ENCODE measurements around the gene HDAC1.
"Not testable (repeated sequence)": the region's sequence is repeated elsewhere in the genome, so short reads cannot be mapped to it uniquely, and the experiment has no call there.

Gene HDAC1

DNA sequence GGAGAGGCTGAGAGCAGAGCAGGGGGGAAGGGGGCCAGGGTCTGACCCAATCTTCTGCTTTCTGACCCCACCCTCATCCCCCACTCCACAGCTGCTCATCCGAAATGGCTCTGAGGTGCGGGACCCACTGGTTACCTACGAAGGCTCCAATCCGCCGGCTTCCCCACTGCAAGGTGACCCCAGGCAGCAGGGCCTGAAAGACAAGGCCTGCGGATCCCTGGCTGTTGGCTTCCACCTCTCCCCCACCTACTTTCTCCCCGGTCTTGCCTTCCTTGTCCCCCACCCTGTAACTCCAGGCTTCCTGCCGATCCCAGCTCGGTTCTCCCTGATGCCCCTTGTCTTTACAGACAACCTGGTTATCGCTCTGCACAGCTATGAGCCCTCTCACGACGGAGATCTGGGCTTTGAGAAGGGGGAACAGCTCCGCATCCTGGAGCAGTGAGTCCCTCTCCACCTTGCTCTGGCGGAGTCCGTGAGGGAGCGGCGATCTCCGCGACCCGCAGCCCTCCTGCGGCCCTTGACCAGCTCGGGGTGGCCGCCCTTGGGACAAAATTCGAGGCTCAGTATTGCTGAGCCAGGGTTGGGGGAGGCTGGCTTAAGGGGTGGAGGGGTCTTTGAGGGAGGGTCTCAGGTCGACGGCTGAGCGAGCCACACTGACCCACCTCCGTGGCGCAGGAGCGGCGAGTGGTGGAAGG lies 17.1 kb upstream of the HDAC1 start:
- DNase-seq (ENCODE audit: low spot score) = no peak

DNA sequence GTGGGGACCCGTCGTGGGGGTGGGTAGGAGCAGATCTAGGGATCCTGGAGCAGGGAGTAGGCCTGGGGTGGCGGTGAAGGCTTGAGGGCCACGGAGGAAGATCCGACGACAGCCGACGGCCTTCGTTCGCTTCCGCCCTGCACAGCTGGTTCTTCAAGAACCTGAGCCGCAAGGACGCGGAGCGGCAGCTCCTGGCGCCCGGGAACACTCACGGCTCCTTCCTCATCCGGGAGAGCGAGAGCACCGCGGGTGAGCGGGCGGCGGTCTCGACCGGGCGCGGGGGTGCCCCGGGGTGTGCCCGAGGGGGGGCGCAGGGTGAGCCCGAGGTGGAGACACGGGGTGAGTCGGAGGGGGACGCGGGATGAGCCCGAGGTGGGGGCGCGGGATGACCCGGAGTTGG lies 16.5 kb upstream of the HDAC1 start:
- DNase-seq (ENCODE audit: low spot score) = no peak

GRCh38 chr1:32276032-32276782 lies 15.7 kb upstream of the HDAC1 start:
- no peak for DNase-seq (ENCODE audit: low spot score)

DNA sequence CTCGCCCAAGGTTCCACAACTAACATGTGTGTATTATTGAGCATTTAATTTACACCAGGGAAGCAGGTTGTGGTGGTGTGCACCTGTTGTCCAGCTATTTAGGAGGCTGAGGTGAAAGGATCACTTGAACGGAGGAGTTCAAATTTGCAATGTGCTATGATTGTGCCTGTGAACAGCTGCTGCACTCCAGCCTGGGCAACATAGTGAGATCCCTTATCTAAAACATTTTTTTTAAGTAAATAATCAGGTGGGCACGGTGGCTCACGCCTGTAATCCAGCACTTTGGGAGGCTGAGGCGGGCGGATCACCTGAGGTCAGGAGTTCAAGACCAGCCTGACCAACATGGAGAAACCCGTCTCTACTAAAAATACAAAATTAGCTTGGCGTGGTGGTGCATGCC lies 7.1 kb upstream of the HDAC1 start:
- DNase-seq (ENCODE audit: low spot score) = not testable (repeated sequence)

- no peak for DNase-seq (ENCODE audit: low spot score)
Observed at GRCh38 chr1:32285658-32286057, 6.2 kb upstream of the HDAC1 start.

- DNase-seq (ENCODE audit: low spot score) = no peak
Observed at GRCh38 chr1:32286763-32287162, 5.1 kb upstream of the HDAC1 start.

DNA sequence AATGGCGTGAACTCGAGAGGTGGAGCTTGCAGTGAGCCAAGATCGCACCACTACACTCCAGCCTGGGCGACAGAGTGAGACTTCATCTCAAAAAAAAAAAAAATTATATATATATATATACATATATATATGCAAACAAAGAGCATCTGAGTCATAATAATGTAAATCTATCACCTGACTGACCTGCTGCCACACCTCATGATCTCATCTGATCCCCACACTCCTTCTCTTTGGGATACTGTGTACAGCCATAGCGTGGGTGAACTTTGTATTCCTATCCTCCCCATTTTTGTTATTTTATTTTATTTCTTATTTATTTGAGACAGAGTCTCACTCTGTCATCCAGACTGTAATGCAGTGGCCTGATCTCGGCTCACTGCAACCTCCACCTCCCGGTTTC lies 2.6 kb upstream of the HDAC1 start:
- DNase-seq (ENCODE audit: low spot score) = no peak

GRCh38 chr1:32291145-32291707 lies 657 bp upstream of the HDAC1 start:
- no peak for DNase-seq (ENCODE audit: low spot score)

DNA sequence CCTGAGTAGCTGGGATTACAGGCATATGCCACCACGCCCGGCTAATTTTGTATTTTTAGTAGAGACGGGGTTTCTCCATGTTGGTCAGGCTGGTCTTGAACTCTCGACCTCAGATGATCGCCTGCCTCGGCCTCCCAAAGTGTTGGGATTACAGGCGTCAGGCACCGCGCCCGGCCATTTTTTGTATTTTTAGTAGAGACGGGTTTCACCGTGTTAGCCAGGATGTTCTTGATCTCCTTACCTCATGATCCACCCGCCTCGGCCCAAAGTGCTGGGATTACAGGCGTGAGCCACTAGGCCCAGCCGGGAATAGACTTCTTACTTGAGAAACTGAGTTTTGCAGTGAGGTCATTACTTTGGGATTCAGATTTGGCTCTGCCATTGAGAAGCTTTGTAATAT lies 6.3 kb downstream of the HDAC1 start:
- not testable (repeated sequence) for DNase-seq (ENCODE audit: low spot score)

GRCh38 chr1:32299327-32299726 lies 7.4 kb downstream of the HDAC1 start:
- DNase-seq (ENCODE audit: low spot score) = no peak

DNA sequence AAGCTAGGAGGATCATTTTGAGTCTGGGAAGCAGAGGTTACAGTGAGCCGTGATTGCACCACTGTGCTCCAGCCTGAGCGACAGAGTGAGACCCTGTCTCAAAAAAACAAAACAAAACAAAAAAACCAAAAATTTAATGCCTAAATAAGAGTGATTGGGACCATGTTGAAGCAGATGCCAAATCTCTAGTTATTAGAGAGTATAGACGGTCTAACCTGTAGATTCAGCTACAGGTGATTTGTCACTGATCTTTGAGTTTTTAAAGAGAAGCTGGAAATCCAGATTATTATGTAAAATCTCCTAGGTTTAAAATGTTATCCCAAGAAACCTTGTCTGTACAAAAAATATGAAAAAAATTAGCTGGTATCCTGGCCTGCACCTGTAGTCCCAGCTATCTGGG lies 11.5 kb downstream of the HDAC1 start:
- DNase-seq (ENCODE audit: low spot score) = no peak

- no peak for DNase-seq (ENCODE audit: low spot score)
Observed at GRCh38 chr1:32303997-32304622, 12.2 kb downstream of the HDAC1 start.

GRCh38 chr1:32305310-32305709 lies 13.4 kb downstream of the HDAC1 start:
- no peak for DNase-seq (ENCODE audit: low spot score)

DNA sequence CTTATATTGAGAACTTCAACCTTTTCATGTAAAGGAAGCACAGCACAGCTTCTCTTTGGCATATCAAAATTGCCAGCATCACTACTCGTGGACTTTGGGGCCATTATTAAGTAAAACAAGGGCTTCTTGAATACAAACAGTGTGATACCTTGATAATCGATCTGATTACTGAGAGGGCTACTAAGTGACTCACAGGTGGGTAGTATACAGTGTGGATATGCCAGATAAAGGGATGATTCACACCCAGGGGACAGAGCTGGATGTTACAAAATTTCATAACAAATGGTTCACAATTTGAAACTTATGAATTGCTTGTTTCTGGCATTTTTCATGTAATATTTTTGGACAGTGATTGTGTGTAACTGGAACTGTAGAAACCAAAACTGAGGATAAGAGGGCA lies 15.4 kb downstream of the HDAC1 start:
- no peak for DNase-seq (ENCODE audit: low spot score)

DNA sequence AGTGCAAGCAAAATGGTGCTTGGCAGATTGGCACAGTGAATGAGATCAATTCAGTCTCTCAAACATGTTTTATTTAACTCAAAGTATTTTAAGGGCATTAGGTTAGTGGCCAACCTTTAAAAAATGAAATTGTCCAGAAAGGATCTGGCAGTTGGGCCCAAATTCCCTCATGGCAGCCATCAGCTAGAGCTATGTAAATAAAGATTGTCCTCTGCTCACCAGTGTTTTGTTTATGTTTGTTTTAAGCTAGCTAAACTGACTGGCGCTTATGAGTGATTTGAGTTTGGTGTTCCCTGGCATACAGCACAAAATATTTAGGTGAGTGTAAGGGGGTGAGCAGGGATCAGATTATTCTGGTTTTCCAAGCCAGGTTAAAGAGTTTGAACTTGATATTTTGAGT lies 18.1 kb downstream of the HDAC1 start:
- DNase-seq (ENCODE audit: low spot score) = no peak

DNA sequence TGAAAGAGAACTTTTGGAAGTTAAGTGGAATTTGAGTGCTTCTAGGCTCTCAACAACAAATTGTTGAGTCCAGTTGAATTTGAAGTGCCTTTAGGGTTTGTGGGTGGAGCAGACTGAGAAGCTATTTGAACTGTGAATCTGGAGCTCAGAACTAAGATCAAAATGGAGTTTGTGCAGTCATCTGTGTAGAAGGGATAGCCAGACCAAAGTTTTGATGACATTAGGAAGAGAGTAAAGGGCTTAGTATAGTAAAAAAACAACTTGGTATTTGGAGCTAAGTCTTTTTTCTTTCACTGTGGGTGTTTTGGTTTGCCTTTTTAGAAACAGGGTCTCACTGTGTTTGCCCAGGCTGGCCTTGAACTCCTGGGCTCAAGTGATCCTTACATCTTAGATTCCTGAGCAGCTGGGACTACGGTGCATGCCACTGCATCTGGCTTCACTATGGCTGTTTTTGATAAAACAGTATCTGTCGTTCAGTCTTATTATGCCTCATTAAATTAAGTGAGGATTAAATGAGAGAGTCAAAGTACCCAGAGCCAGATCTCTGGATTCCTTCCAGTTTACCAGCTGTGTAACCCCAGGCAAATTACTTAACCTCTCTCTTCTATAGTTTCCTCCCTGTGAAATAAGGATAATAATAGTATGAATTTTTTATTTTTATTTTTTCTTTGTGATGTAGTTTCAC lies 20.0 kb downstream of the HDAC1 start:
- no peak for DNase-seq (ENCODE audit: low spot score)

GRCh38 chr1:32316903-32317277 lies 25.0 kb downstream of the HDAC1 start:
- DNase-seq (ENCODE audit: low spot score) = no peak

DNA sequence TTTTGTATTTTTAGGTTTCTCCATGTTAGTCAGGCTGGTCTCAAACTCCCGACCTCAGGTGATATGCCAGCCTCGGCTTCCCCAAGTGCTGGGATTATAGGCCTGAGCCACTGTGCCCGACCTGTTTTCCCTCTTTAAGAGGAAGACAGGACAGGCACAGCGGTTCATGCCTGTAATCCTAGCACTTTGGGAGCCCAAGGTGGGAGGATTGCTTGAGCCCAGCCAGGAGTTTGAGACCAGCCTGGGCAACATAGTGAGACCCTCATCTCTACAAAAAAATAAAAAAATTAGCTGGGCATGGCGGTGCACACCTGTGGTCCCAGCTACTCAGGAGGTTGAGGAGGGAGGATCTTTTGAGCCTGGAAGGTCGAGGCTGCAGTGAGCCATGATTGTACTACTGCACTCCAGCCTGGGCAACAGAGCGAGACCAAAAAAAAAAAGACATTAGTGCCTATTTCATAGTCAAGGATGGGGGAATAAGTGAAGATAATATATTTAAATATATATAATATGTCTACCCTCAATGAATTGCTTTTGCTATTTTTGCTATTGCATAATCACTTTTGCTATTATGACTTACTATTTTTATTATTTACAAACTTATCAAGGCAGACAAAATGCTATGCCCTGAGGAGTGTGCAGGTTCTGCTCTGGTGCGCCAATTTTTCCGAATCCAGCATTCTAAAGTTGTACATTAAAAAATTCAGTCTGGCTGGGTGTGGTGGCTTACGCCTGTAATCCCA lies 26.4 kb downstream of the HDAC1 start:
- no peak for DNase-seq (ENCODE audit: low spot score)

DNA sequence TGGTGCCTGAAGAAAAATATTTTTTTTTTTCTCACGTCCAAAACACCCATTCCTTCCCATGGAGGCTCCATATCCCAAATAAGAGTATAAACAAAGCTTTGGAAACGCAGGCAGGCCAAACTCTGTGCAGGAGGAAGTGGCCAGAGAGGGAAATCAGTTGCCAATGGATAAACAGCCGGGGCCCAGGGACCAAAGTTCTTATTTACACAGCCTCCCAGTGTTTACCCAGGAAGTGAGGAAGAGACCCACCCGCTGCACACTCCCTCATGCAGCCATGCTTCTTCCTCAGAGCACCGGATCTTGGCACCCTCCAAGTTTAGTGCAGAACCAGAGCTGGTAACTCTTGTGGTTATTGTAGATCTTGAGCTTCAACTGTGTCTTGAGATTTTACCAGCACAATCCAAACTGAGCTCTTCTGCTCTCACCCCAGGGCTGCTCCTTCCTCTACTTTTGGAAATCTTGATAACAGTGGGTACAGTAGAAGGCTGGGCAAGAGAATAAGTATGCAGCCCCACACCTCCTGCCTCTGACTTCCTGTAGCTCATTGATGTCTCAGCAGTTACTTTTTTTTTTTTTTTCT lies 29.9 kb downstream of the HDAC1 start:
- DNase-seq (ENCODE audit: low spot score) = no peak

DNA sequence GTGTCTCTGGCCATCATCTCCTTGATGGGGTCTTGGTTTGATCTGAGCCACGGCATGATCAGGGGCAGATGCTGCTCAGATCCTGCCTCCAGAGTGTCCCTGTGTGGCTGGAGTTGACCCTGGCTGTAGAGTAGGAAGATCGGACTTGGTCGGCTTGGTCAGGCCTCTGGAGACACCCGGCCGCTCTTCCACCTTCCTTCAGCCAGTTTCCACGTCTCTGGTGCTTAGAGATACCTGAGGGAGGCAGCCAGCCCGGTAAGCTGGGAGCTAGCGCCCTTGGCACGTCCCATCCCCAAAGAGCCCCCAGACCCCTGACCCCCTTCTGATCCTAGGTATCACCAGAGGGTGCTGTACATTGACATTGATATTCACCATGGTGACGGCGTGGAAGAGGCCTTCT lies 35.3 kb downstream of the HDAC1 start:
- DNase-seq (ENCODE audit: low spot score) = no peak

DNA sequence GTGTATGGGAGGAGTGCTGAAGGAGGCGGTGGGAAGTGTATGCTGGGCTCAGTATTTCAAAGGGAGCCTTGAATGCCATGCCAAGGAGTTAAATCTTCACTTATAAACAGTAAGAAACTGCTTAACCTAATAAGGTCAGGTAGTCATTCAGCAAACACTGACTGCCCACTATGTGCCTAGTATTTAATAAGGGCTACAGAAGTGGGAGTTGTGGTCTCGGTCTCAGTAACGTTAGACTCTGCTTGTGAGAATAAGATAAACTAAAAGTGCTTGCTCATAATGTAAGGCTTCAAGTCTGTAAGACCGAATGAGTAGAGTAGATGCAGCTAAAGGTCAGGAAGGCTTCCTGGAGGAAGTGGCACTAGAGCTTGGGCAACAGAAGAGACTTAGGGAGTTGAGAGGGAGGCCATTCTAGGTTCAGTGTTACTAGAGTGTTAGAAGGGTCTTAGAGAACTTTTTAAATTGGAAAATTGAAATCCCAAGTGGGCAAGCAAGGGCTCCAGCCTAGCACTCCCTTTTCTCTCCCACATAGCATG lies 38.1 kb downstream of the HDAC1 start:
- no peak for DNase-seq (ENCODE audit: low spot score)

All from pons (tissue), 1 donor.